Caco-2 (cell line): Measurements from ENCODE around the gene CHD1L. TPM values are rescaled to one million over a fixed set of nuclear protein-coding genes. Genes with fewer than 3 reads are reported as not detected.

Source experiments
- BruUV-seq: library from RNA; stranded (reverse); fragments of 400-500 nt; replicated peaks from 2 replicates; lab custom pipeline; 2021; lab: Mats Ljungman, UMichigan
- CTCF ChIA-PET: fragments of 300-600 bp; sonication (Branson Sonifier 250); formaldehyde crosslinking; loops from one replicate; lab custom pipeline; 2022; ENCODE audit warnings: antibody characterized with exemption; lab: Charles Lee
- POLR2A ChIA-PET: fragments of 300-600 bp; sonication (Branson Sonifier 250); formaldehyde crosslinking; loops from one replicate; lab custom pipeline; 2022; ENCODE audit warnings: antibody characterized with exemption; lab: Charles Lee
- DNase-seq, 2 experiments: peaks; one replicate each; pipeline versions ENCODE4 v3.0.0 to v3.0.0-alpha.2; 2020 to 2022
- H3K27me3 ChIP-seq: replicated peaks from 2 replicates; pipeline ENCODE4 v1.6.0; 2011; ENCODE audit warnings: low read length; ENCODE audit not compliant: control insufficient read depth, insufficient read depth
- H3K36me3 ChIP-seq: 2 replicates; pipeline ENCODE4 v1.5.1; 2011; ENCODE audit warnings: low read length; ENCODE audit not compliant: control insufficient read depth, insufficient read depth
- H3K4me1 ChIP-seq: fragments of 250-450 bp; sonication (Bioruptor Pico); 2 replicates; pipeline ENCODE4 v1.5.1; 2020; ENCODE audit warnings: mild to moderate bottlenecking
- H3K4me3 ChIP-seq: 2 replicates; pipeline ENCODE4 v1.5.1; 2011; ENCODE audit warnings: low read depth, mild to moderate bottlenecking, control low read depth, low read length
- H3K9me3 ChIP-seq: fragments of 250-450 bp; sonication (Bioruptor Pico); 2 replicates; pipeline ENCODE4 v1.5.1; 2020; ENCODE audit warnings: mild to moderate bottlenecking, moderate library complexity
- H3K27ac Mint-ChIP-seq: one replicate; pipeline ENCODE4 v1.8.0; 2022; ENCODE audit warnings: mixed read lengths; ENCODE audit not compliant: unreplicated experiment
- H3K27me3 Mint-ChIP-seq: one replicate; pipeline ENCODE4 v1.8.0; 2022; ENCODE audit warnings: mixed read lengths; ENCODE audit not compliant: insufficient read depth, unreplicated experiment
- H3K36me3 Mint-ChIP-seq: one replicate; pipeline ENCODE4 v1.8.0; 2022; ENCODE audit warnings: mild to moderate bottlenecking, mixed read lengths; ENCODE audit not compliant: insufficient read depth, unreplicated experiment
- H3K4me1 Mint-ChIP-seq: one replicate; pipeline ENCODE4 v1.8.0; 2022; ENCODE audit warnings: low read depth, mixed read lengths; ENCODE audit not compliant: unreplicated experiment
- H3K4me3 Mint-ChIP-seq: one replicate; pipeline ENCODE4 v1.8.0; 2022; ENCODE audit warnings: mild to moderate bottlenecking, moderate library complexity, mixed read lengths; ENCODE audit not compliant: unreplicated experiment
- H3K9me3 Mint-ChIP-seq: one replicate; pipeline ENCODE4 v1.8.0; 2022; ENCODE audit warnings: mixed read lengths; ENCODE audit not compliant: unreplicated experiment
- intact Hi-C: fragments of 100-400 bp; cut with micrococcal nuclease; formaldehyde crosslinking; loops from one replicate; pipeline ENCODE4 v1.10.0; 2022; ENCODE audit not compliant: unreplicated experiment
- total RNA-seq: library from RNA; stranded (reverse); gene quantifications from 2 replicates; pipeline ENCODE4 v1.2.3, GENCODE V29; 2022
- TF ChIP-seq, protein P1 (sequence below), 2 experiments: fragments of 200-600 bp in 1 of 2; IDR thresholded peaks; 1 replicate in 1 of 2; 2 replicates in 1 of 2; pipeline versions ENCODE4 v1.5.1 to v1.8.0; 2011 to 2022; ENCODE audit warnings: antibody characterized with exemption in 1 of 2, control low read depth in 1 of 2, inconsistent platforms in 1 of 2, low read depth in 1 of 2, low read length in 1 of 2, mild to moderate bottlenecking in 1 of 2, moderate library complexity in 1 of 2; ENCODE audit not compliant: insufficient read depth in 1 of 2, severe bottlenecking in 1 of 2, unreplicated experiment in 1 of 2

Gene CHD1L
- total RNA-seq, 1 experiment from 2014 or later = 56.2 TPM

DNA sequence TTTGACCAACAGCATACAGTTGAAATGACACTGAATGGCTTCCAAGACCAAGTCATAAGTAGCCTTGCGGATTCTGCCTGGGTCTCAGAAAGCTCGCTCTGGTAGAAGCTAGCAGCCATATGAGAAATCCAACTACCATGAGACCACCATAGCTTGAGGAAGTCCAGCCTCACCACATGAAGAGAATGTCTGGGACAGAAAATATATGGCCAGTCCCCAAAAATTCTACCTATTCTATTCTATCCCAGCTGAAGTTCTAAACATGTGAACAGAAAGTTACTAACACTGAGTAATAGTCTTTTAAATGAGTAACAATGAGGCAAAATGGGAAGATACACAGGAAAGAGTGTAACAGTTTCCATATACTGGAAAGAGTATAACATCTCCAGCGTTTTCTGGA is 26.4 kb upstream of the CHD1L start:
- Mint-ChIP-seq H3K4me3 (no peak overlapping the region), H3K27me3 (no peaks in the 10 kb centered on the region), H3K36me3 (no peaks in the 10 kb centered on the region), H3K9me3 (no peaks in the 10 kb centered on the region), H3K27ac (no peak overlapping the region), H3K4me1 (peaks cover 42% of the 10 kb centered on the region)
- CTCF ChIA-PET = no interaction called here
- POLR2A ChIA-PET = no interaction called here
- Histone ChIP-seq H3K27me3 (no peaks in the 10 kb centered on the region), H3K4me1 (peaks cover 36% of the 10 kb centered on the region), H3K36me3 (peaks cover 2% of the 10 kb centered on the region; the same call in 1 of the 2 replicates), H3K4me3 (no peak overlapping the region), H3K9me3 (no peaks in the 10 kb centered on the region)
- DNase-seq = no peak
- intact Hi-C loops = no loop called here
- TF ChIP-seq, protein P1, sequence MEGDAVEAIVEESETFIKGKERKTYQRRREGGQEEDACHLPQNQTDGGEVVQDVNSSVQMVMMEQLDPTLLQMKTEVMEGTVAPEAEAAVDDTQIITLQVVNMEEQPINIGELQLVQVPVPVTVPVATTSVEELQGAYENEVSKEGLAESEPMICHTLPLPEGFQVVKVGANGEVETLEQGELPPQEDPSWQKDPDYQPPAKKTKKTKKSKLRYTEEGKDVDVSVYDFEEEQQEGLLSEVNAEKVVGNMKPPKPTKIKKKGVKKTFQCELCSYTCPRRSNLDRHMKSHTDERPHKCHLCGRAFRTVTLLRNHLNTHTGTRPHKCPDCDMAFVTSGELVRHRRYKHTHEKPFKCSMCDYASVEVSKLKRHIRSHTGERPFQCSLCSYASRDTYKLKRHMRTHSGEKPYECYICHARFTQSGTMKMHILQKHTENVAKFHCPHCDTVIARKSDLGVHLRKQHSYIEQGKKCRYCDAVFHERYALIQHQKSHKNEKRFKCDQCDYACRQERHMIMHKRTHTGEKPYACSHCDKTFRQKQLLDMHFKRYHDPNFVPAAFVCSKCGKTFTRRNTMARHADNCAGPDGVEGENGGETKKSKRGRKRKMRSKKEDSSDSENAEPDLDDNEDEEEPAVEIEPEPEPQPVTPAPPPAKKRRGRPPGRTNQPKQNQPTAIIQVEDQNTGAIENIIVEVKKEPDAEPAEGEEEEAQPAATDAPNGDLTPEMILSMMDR (IDR thresholded peaks at IDR 0.05; ENCODE audit: insufficient read depth in 1 of 2, low read depth in 1 of 2, low read length in 1 of 2, severe bottlenecking in 1 of 2, unreplicated experiment in 1 of 2) = no peak
- BruUV-seq = no TSS peak

DNA sequence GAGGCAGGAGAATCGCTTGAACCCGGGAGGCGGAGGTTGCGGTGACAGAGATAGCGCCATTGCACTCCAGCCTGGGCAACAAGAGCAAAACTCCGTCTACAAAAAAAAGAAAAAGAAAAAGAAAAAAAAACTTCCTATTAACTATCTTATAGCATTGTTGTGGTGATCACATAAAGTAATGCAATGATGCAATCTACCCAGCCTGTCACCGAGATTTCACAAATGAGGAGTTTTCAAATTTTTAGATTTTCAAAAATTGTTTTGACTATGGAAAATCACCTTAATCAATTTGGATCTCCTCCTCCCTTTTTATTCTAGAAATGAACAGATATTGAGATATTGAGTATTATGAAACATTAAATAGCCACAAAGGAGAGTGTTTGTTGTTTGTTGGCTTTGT is 25.3 kb upstream of the CHD1L start:
- Mint-ChIP-seq H3K4me1 (peaks cover 35% of the 10 kb centered on the region), H3K4me3 (no peak overlapping the region), H3K36me3 (no peaks in the 10 kb centered on the region), H3K27ac (no peak overlapping the region), H3K27me3 (no peaks in the 10 kb centered on the region), H3K9me3 (no peaks in the 10 kb centered on the region)
- intact Hi-C loops = no loop called here
- no peaks in the 10 kb centered on the region for H3K27me3 ChIP-seq
- BruUV-seq = no TSS peak
- no peaks in the 10 kb centered on the region for H3K9me3 ChIP-seq
- no peaks in the 10 kb centered on the region for H3K36me3 ChIP-seq
- CTCF ChIA-PET = no interaction called here
- POLR2A ChIA-PET = no interaction called here
- TF ChIP-seq, protein P1 (IDR thresholded peaks at IDR 0.05; ENCODE audit: insufficient read depth in 1 of 2, low read depth in 1 of 2, low read length in 1 of 2, severe bottlenecking in 1 of 2, unreplicated experiment in 1 of 2) = no peak
- no peak for DNase-seq
- H3K4me3 ChIP-seq = no peak overlapping the region
- peaks cover 26% of the 10 kb centered on the region for H3K4me1 ChIP-seq

DNA sequence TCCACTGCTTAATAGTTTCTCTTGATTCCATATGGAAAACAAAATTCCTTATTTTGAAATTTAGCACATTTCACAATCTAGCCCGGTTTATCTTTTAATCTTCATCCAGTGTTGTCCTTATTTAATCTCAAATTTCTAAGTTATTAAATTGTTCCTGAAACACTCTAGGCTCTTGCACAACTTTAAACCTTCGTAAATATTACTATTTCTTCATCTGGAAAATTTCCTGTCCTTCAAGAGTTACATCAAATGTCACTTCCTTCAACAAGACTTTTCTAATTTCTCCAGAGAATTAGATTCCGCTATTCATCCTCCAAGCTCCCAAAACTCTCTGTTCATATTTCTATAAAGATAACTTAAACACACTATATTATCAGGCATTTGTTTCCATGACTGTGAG is 23.9 kb upstream of the CHD1L start:
- Mint-ChIP-seq H3K36me3 (no peaks in the 10 kb centered on the region), H3K4me3 (no peak overlapping the region), H3K27ac (no peak overlapping the region), H3K4me1 (peaks cover 23% of the 10 kb centered on the region), H3K9me3 (no peaks in the 10 kb centered on the region), H3K27me3 (no peaks in the 10 kb centered on the region)
- no peak for DNase-seq
- H3K4me3 ChIP-seq = no peak overlapping the region
- H3K9me3 ChIP-seq = no peaks in the 10 kb centered on the region
- no peaks in the 10 kb centered on the region for H3K36me3 ChIP-seq
- intact Hi-C loops = no loop called here
- H3K27me3 ChIP-seq = no peaks in the 10 kb centered on the region
- H3K4me1 ChIP-seq = peaks cover 12% of the 10 kb centered on the region; the same call in 1 of the 2 replicates
- CTCF ChIA-PET = no interaction called here
- no TSS peak for BruUV-seq
- POLR2A ChIA-PET = no interaction called here
- TF ChIP-seq, protein P1 (IDR thresholded peaks at IDR 0.05; ENCODE audit: insufficient read depth in 1 of 2, low read depth in 1 of 2, low read length in 1 of 2, severe bottlenecking in 1 of 2, unreplicated experiment in 1 of 2) = no peak
